Endothelial cell of umbilical vein (primary cell): ENCODE measurements around the gene DARS1. TPM values are rescaled to one million over a fixed set of nuclear protein-coding genes. Genes with fewer than 3 reads are reported as not detected.

ENCODE experiments used
- BruUV-seq: library from RNA; stranded (reverse); fragments of 400-500 nt; replicated peaks from 2 replicates; lab custom pipeline; 2021; lab: Mats Ljungman, UMichigan
- CTCF ChIA-PET: fragments of 300-600, 350-600 bp; sonication (Branson Sonifier 250); formaldehyde crosslinking; loops from one replicate; lab custom pipeline; 2021; ENCODE audit warnings: antibody characterized with exemption, inconsistent platforms; lab: Charles Lee
- POLR2A ChIA-PET: fragments of 300-600, 350-600 bp; sonication (Branson Sonifier 250); formaldehyde crosslinking; loops from one replicate; lab custom pipeline; 2021; ENCODE audit warnings: antibody characterized with exemption, inconsistent platforms; lab: Charles Lee
- DNase-seq: peaks from one replicate; pipeline ENCODE4 v3.0.0-alpha.2; 2011; ENCODE audit warnings: low read depth, low spot score
- FAIRE-seq: peaks from 2 replicates; lab custom pipeline; 2011; peaks lifted over from hg19 to GRCh38; lab: Jason Lieb, UNC
- H2AFZ ChIP-seq: 2 replicates; pipeline ENCODE4 v1.6.0; 2012; ENCODE audit warnings: low read depth, low read length, control low read depth, inconsistent platforms
- H3K27ac ChIP-seq: 2 replicates; pipeline ENCODE4 v1.5.1; 2011; ENCODE audit warnings: low read depth, mild to moderate bottlenecking, control low read depth, low read length, moderate library complexity; ENCODE audit not compliant: insufficient read depth
- H3K27me3 ChIP-seq, 2 experiments: 2 replicates each; pipeline versions ENCODE4 v1.6.0 to v1.6.1; 2011; ENCODE audit warnings: low read length in 2 of 2, mixed read lengths in 1 of 2; ENCODE audit not compliant: control insufficient read depth in 2 of 2, insufficient read depth in 2 of 2
- H3K36me3 ChIP-seq, 2 experiments: 2 replicates in 1 of 2; 3 replicates in 1 of 2; pipeline ENCODE4 v1.5.1; 2011; ENCODE audit warnings: low read length in 2 of 2, mild to moderate bottlenecking in 1 of 2, moderate library complexity in 1 of 2; ENCODE audit not compliant: control insufficient read depth in 2 of 2, insufficient read depth in 2 of 2; ENCODE audit errors: extremely low read depth in 1 of 2
- H3K4me1 ChIP-seq: 3 replicates; pipeline ENCODE4 v1.5.1; 2011; ENCODE audit warnings: mild to moderate bottlenecking, low read length; ENCODE audit not compliant: control insufficient read depth, insufficient read depth; ENCODE audit errors: extremely low read depth
- H3K4me2 ChIP-seq: 2 replicates; pipeline ENCODE4 v1.6.1; 2011; ENCODE audit warnings: low read length, control low read depth, mixed read lengths; ENCODE audit not compliant: insufficient read depth
- H3K4me3 ChIP-seq, 3 experiments: fragments of 200-600 bp in 1 of 3; sonication (generic), shearing (Covaris generic) in 1 of 3; replicated peaks in 1 of 3; 2 replicates each; pipeline ENCODE4 v1.5.1; 2011 to 2016; ENCODE audit warnings: control low read depth in 3 of 3, low read length in 3 of 3, mild to moderate bottlenecking in 2 of 3, inconsistent platforms in 1 of 3, low read depth in 1 of 3, moderate library complexity in 1 of 3; ENCODE audit not compliant: insufficient read depth in 1 of 3
- H3K79me2 ChIP-seq: 2 replicates; pipeline ENCODE4 v1.6.0; 2012; ENCODE audit warnings: low read length, inconsistent platforms; ENCODE audit not compliant: control insufficient read depth, insufficient read depth
- H3K9ac ChIP-seq: replicated peaks from 2 replicates; pipeline ENCODE3; 2011; ENCODE audit warnings: low read length, control low read depth; ENCODE audit not compliant: insufficient read depth; ENCODE audit errors: extremely low read depth
- H3K9me1 ChIP-seq: replicated peaks from 3 replicates; pipeline ENCODE4 v1.6.0; 2011; ENCODE audit warnings: mild to moderate bottlenecking, low read length; ENCODE audit not compliant: control insufficient read depth, insufficient read depth; ENCODE audit errors: extremely low read depth
- H3K9me3 ChIP-seq: replicated peaks from 2 replicates; pipeline ENCODE4 v1.5.1; 2012; ENCODE audit warnings: low read length, inconsistent platforms; ENCODE audit not compliant: control insufficient read depth, insufficient read depth
- H4K20me1 ChIP-seq: replicated peaks from 2 replicates; pipeline ENCODE3; 2011; ENCODE audit warnings: mild to moderate bottlenecking, low read length; ENCODE audit not compliant: control insufficient read depth, insufficient read depth; ENCODE audit errors: extremely low read depth
- EZH2 ChIP-seq: IDR thresholded peaks from 2 replicates; pipeline ENCODE4 v1.6.1; 2012; ENCODE audit warnings: borderline replicate concordance, low read depth, mild to moderate bottlenecking, moderate library complexity, low read length, inconsistent platforms; ENCODE audit not compliant: severe bottlenecking
- MYC ChIP-seq: IDR thresholded peaks from one replicate; pipeline ENCODE4 v1.6.1; 2011; ENCODE audit warnings: mild to moderate bottlenecking, low read depth, low read length
- POLR2AphosphoS5 ChIP-seq: IDR thresholded peaks from 2 replicates; pipeline ENCODE4 v1.6.1; 2012; ENCODE audit warnings: low read depth, mild to moderate bottlenecking, control low read depth, low read length, moderate library complexity; ENCODE audit not compliant: insufficient read depth
- dilution Hi-C: fragments of 300-500 bp; cut with MboI; formaldehyde crosslinking; loops from one replicate; pipeline ENCODE4 v1.15.0; 2019; ENCODE audit warnings: low sequenced_read_pairs; ENCODE audit not compliant: extremely low pct_ligation_motif_present
- intact Hi-C: fragments of 100-400 bp; cut with micrococcal nuclease; formaldehyde crosslinking; loops from one replicate; pipeline ENCODE4 v1.10.0; 2022
- polyA plus RNA-seq, 4 experiments: library from polyadenylated mRNA; depleted of rRNA in 3 of 4; stranded (reverse) in 3 of 4; unstranded in 1 of 4; fragments of >200 nt; gene quantifications; 2 replicates each; pipeline versions ENCODE4 v1.2.1 to v1.2.3, GENCODE V29; 2011 to 2012; ENCODE audit warnings: missing spikeins in 1 of 4
- total RNA-seq: library from RNA; stranded (reverse); gene quantifications from 2 replicates; pipeline ENCODE4 v1.2.3, GENCODE V29; 2021
- TF ChIP-seq, protein P1 (sequence below): IDR thresholded peaks from 2 replicates; pipeline ENCODE4 v1.6.1; 2011; ENCODE audit not compliant: insufficient read depth, insufficient read length

The DARS1 gene
- total and polyA plus RNA-seq, 2 donors (not counting 3 experiments of a cell fraction or from before 2014, with no cell fraction given) = 20.9 to 41.5 TPM

DNA sequence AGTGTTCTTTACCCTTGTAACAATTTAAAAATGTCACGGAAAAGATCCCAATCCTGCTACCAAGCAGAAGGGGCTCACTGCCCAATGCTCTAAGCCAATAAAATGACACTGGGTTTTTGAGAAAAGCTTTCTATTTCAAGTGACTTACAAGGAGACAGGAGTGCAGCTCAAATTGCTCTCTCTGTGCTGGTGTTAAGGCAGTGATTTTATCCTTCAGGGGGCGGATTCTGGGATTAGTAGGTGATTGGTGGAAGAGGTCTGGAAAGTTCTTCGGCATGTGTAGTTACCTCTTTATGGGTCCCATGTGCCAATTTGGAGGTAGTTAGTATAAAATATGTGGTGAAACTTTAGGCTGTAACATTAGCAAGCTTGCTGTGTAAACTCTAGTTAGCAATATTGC is 81.8 kb downstream of the DARS1 start:
- no peak overlapping the region for H3K4me2 ChIP-seq
- ChIA-PET POLR2A (no interaction called here), CTCF (interaction anchor here (1.4 to 2.5 kb wide), 3 partner anchors 11 to 915 kb away, joined by 3 to 18 read pairs (median 4); no protein-coding TSS in a partner anchor)
- no peaks in the 10 kb centered on the region for H3K9me3 ChIP-seq
- no peak overlapping the region for H3K9ac ChIP-seq
- TF ChIP-seq EZH2 = no peak
- no TSS peak for BruUV-seq
- no peak overlapping the region for H2AFZ ChIP-seq
- H3K4me3 ChIP-seq = no peak overlapping the region
- no peak for FAIRE-seq
- no peak for DNase-seq
- dilution Hi-C loops = no loop called here
- H4K20me1 ChIP-seq = no peaks in the 10 kb centered on the region
- no peaks in the 10 kb centered on the region for H3K9me1 ChIP-seq
- no peaks in the 10 kb centered on the region for H3K36me3 ChIP-seq
- no peaks in the 10 kb centered on the region for H3K27me3 ChIP-seq
- no peaks in the 10 kb centered on the region for H3K4me1 ChIP-seq
- intact Hi-C loops = no loop called here
- H3K79me2 ChIP-seq = no peaks in the 10 kb centered on the region
- H3K27ac ChIP-seq = no peak overlapping the region

DNA sequence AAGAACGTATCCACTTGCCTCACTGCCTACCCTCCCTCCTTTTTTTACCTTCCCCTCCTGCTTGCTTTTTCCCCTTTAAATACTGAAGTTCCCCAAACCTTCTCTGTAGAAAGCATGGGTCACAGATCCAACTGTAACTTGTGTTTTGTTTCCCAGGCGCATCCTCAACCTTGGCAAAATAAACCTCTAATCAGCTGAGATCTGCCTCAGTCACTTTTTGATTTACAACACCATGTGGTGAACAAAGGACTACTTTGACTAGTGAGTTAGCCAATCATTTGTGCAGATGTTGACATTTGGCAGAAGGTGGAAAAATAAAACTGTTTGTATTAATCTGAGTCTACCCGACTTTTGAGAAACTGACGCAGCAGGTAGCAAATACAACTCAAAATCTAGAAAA is 85.9 kb downstream of the DARS1 start:
- H2AFZ ChIP-seq = no peak overlapping the region
- H3K4me2 ChIP-seq = no peak overlapping the region
- H4K20me1 ChIP-seq = no peaks in the 10 kb centered on the region
- BruUV-seq = no TSS peak
- no peaks in the 10 kb centered on the region for H3K9me1 ChIP-seq
- H3K27me3 ChIP-seq = no peaks in the 10 kb centered on the region
- H3K9me3 ChIP-seq = no peaks in the 10 kb centered on the region
- DNase-seq (no peak), FAIRE-seq (no peak)
- no peak overlapping the region for H3K27ac ChIP-seq
- no peak overlapping the region for H3K9ac ChIP-seq
- no peaks in the 10 kb centered on the region for H3K36me3 ChIP-seq
- ChIA-PET POLR2A (no interaction called here), CTCF (interaction anchor here (1.4 kb wide), 1 partner anchor 15 kb away, joined by 3 read pairs; no protein-coding TSS in a partner anchor)
- dilution Hi-C loops (no loop called here), intact Hi-C loops (no loop called here)
- TF ChIP-seq, protein P1, sequence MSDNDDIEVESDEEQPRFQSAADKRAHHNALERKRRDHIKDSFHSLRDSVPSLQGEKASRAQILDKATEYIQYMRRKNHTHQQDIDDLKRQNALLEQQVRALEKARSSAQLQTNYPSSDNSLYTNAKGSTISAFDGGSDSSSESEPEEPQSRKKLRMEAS = no peak
- TF ChIP-seq MYC (no peak), POLR2AphosphoS5 (no peak)
- no peaks in the 10 kb centered on the region for H3K4me1 ChIP-seq
- H3K79me2 ChIP-seq = no peaks in the 10 kb centered on the region
- H3K4me3 ChIP-seq = no peak overlapping the region
